CD4-positive, CD25-positive, alpha-beta regulatory T cell (primary cell): ENCODE data around the gene ZDHHC6. TPM values are rescaled to one million over a fixed set of nuclear protein-coding genes. Genes with fewer than 3 reads are reported as not detected.
"Not testable (repeated sequence)": the region's sequence is repeated elsewhere in the genome, so short reads cannot be mapped to it uniquely, and the experiment has no call there.

ENCODE experiments used
- ATAC-seq, 2 donors: fragments of 150-1000 bp; cut with Tn5 transposase; one replicate each; pipeline ENCODE4 v1.10.0; 2021; ENCODE audit warnings: low read depth in 2 of 2, moderate number of reproducible peaks in 2 of 2, moderate library complexity in 1 of 2
- DNase-seq, 3 donors: peaks; one replicate each; pipeline versions ENCODE4 v3.0.0 to v3.0.0-alpha.2; 2012 to 2022; ENCODE audit warnings: mixed read lengths in 1 of 3
- H3K27ac ChIP-seq: one replicate; pipeline ENCODE4 v1.7.0; 2013; ENCODE audit warnings: mild to moderate bottlenecking, low read length; ENCODE audit not compliant: insufficient read depth, poor library complexity, severe bottlenecking
- H3K27me3 ChIP-seq: one replicate; pipeline ENCODE4 v1.7.0; 2013; ENCODE audit warnings: low read length; ENCODE audit not compliant: control insufficient read depth, insufficient read depth
- H3K36me3 ChIP-seq: one replicate; pipeline ENCODE4 v1.7.0; 2013; ENCODE audit warnings: mild to moderate bottlenecking, low read length, moderate library complexity; ENCODE audit not compliant: control insufficient read depth, insufficient read depth
- H3K4me1 ChIP-seq: 2 replicates; pipeline ENCODE4 v1.7.0; 2013; ENCODE audit warnings: mild to moderate bottlenecking, low read length; ENCODE audit not compliant: insufficient read depth, control insufficient read depth, poor library complexity, severe bottlenecking
- H3K4me3 ChIP-seq: one replicate; pipeline ENCODE4 v1.7.0; 2013; ENCODE audit warnings: low read depth, mild to moderate bottlenecking, low read length, moderate library complexity
- H3K9me3 ChIP-seq, 2 experiments: 1 replicate in 1 of 2; 2 replicates in 1 of 2; pipeline ENCODE4 v1.7.0; 2013; ENCODE audit warnings: low read length in 2 of 2, mild to moderate bottlenecking in 1 of 2, moderate library complexity in 1 of 2; ENCODE audit not compliant: control insufficient read depth in 2 of 2
- H3K27ac Mint-ChIP-seq, 3 donors: one replicate each; pipeline ENCODE4 v1.8.0; 2020 to 2022; ENCODE audit warnings: mild to moderate bottlenecking in 3 of 3, mixed read lengths in 3 of 3, moderate library complexity in 2 of 3
- H3K27me3 Mint-ChIP-seq: one replicate; pipeline ENCODE4 v1.8.0; 2022; ENCODE audit warnings: mild to moderate bottlenecking, mixed read lengths
- H3K36me3 Mint-ChIP-seq: one replicate; pipeline ENCODE4 v1.8.0; 2020; ENCODE audit warnings: mixed read lengths
- H3K4me1 Mint-ChIP-seq, 4 donors: one replicate each; pipeline ENCODE4 v1.8.0; 2020 to 2022; ENCODE audit warnings: mixed read lengths in 4 of 4, mild to moderate bottlenecking in 1 of 4
- H3K4me3 Mint-ChIP-seq, 4 donors: one replicate each; pipeline ENCODE4 v1.8.0; 2020 to 2022; ENCODE audit warnings: mild to moderate bottlenecking in 4 of 4, mixed read lengths in 4 of 4, moderate library complexity in 3 of 4
- H3K9me3 Mint-ChIP-seq, 7 donors: one replicate each; pipeline ENCODE4 v1.8.0; 2020 to 2022; ENCODE audit warnings: mixed read lengths in 7 of 7, mild to moderate bottlenecking in 3 of 7, moderate library complexity in 2 of 7
- polyA plus RNA-seq, 4 donors: library from polyadenylated mRNA; unstranded; fragments of 300-500 nt; fragmentation: Illumina TruSeq; gene quantifications; one replicate each; pipeline ENCODE4 v1.2.3, GENCODE V29; 2021
- total RNA-seq: library from RNA; stranded (reverse); gene quantifications from one replicate; pipeline ENCODE4 v1.2.3, GENCODE V29; 2022

Gene ZDHHC6
- total and polyA plus RNA-seq, 5 donors from 2014 or later: 36.6 to 60.7 (median 47.2) TPM

DNA sequence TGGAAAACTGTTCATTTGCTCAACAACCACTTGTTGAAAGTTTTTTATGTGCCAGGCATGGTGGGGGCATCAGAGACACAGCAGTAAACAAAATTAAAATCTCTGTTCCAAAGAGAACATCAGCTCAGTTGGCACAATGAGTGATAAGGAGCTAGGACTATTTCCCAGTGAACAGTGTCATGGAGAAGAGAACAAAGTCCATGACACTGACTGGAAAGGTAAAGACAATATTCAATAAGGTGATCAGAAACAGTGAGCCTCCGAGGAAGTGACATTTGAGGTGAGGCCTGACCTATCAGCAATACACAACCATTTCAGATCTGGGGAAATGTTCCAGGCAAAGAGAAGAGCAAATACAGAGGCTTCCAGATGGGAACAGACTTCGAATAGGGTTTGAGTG is 58.2 kb downstream of the ZDHHC6 start:
- Mint-ChIP-seq H3K4me3 (peak overlapping the region in 1 of 4 donors; percentile 32), H3K4me1 (peaks cover 57 to 75% (median 63%) of the 10 kb centered on the region in 4 donors), H3K9me3 (no peaks in the 10 kb centered on the region), H3K36me3 (peaks cover 3% of the 10 kb centered on the region), H3K27ac (peak overlapping the region; percentile 34 to 90 (median 62)), H3K27me3 (no peaks in the 10 kb centered on the region)
- DNase-seq (no peak), ATAC-seq (no peak)
- Histone ChIP-seq H3K27me3 (no peaks in the 10 kb centered on the region), H3K4me1 (peaks cover 19% of the 10 kb centered on the region), H3K27ac (peak overlapping the region; percentile 56), H3K9me3 (no peaks in the 10 kb centered on the region), H3K4me3 (no peak overlapping the region), H3K36me3 (no peaks in the 10 kb centered on the region)

DNA sequence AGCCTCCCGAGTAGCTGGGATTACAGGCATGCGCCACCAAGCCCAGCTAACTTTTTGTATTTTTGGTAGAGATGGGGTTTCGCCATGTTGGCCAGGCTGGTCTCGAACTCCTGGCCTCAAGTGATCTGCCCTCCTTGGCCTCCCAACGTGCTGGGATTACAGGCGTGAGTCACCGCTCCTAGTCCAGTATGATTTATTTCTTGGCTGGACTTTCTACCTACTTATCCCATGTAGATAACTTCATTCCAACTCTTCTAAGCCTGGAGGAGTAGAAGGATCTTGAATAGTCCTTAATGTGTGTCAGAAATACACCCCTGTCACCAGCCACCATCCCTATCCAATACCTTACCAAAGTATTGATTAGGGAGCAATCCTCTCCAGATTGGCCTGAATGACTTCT is 58.7 kb downstream of the ZDHHC6 start:
- Mint-ChIP-seq H3K27ac (peak overlapping the region; percentile 34 to 90 (median 62)), H3K4me1 (peaks cover 56 to 74% (median 63%) of the 10 kb centered on the region in 4 donors)
- H3K27me3 ChIP-seq, H3K36me3 ChIP-seq, H3K9me3 Mint-ChIP-seq, H3K9me3 ChIP-seq, H3K27me3 Mint-ChIP-seq, H3K36me3 Mint-ChIP-seq, H3K4me3 Mint-ChIP-seq, ATAC-seq, H3K4me3 ChIP-seq, DNase-seq: not testable (repeated sequence)
- Histone ChIP-seq H3K4me1 (peaks cover 22% of the 10 kb centered on the region), H3K27ac (peak overlapping the region; percentile 56)

GRCh38 chr10:112385201-112385600 is 61.5 kb downstream of the ZDHHC6 start:
- Histone ChIP-seq H3K27ac (no peak overlapping the region), H3K9me3 (no peaks in the 10 kb centered on the region)
- peak overlapping the region in 1 of 4 donors; percentile 13 for H3K4me3 Mint-ChIP-seq

DNA sequence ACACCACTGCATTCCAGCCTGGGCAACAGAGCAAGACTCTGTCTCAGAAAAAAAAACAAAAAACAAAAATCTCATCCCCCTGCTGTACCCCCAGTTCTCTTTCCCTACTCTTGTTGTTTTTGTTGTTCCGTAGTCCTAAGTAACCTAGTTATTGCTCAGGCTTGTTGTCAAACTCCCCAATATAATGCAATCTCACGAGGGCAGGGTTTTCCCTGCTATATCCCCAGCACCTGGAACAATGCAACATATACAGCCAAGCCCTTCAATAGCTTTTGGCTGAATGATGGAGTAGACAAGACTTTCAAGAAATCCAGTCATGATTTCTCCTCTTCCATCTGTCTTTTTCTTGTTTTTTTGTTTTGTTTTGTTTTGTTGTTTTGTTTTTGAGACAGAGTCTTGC is 62.6 kb downstream of the ZDHHC6 start:
- Histone ChIP-seq H3K4me3 (no peak overlapping the region), H3K27ac (no peak overlapping the region), H3K9me3 (no peaks in the 10 kb centered on the region), H3K27me3 (no peaks in the 10 kb centered on the region), H3K4me1 (peaks cover 23% of the 10 kb centered on the region), H3K36me3 (peaks cover 21% of the 10 kb centered on the region)
- peaks cover 30% of the 10 kb centered on the region for H3K36me3 Mint-ChIP-seq
- H3K27me3 Mint-ChIP-seq: no peaks in the 10 kb centered on the region
- H3K4me3 Mint-ChIP-seq: peak overlapping the region in 1 of 4 donors; percentile 10
- peak overlapping the region in 2 of 3 donors; percentile 53 to 55 for H3K27ac Mint-ChIP-seq
- no peak for DNase-seq
- no peak for ATAC-seq
- H3K9me3 Mint-ChIP-seq: no peaks in the 10 kb centered on the region
- H3K4me1 Mint-ChIP-seq: peaks cover 45 to 92% (median 77%) of the 10 kb centered on the region in 4 donors

More at GRCh38 chr10:112385201-112385600, 61.5 kb downstream of the ZDHHC6 start:
- Histone ChIP-seq H3K4me1 (peaks cover 23% of the 10 kb centered on the region), H3K27me3 (no peaks in the 10 kb centered on the region), H3K36me3 (peaks cover 21% of the 10 kb centered on the region), H3K4me3 (peak overlapping the region; percentile 16)
- no peak for ATAC-seq
- Mint-ChIP-seq H3K4me1 (peaks cover 52 to 90% (median 75%) of the 10 kb centered on the region in 4 donors), H3K36me3 (peaks cover 21% of the 10 kb centered on the region), H3K27me3 (no peaks in the 10 kb centered on the region), H3K27ac (peak overlapping the region in 2 of 3 donors; percentile 27 to 55), H3K9me3 (no peaks in the 10 kb centered on the region)
- DNase-seq: no peak

GRCh38 chr10:112383325-112383724 is 63.4 kb downstream of the ZDHHC6 start:
- H3K4me3 Mint-ChIP-seq: no peak overlapping the region
- peaks cover 26% of the 10 kb centered on the region for H3K4me1 ChIP-seq
- no peak overlapping the region for H3K27ac ChIP-seq
- peaks cover 30% of the 10 kb centered on the region for H3K36me3 Mint-ChIP-seq
- no peak overlapping the region for H3K4me3 ChIP-seq
- ATAC-seq (no peak), DNase-seq (no peak)
- H3K27me3 ChIP-seq: no peaks in the 10 kb centered on the region
- no peaks in the 10 kb centered on the region for H3K27me3 Mint-ChIP-seq
- peaks cover 38 to 92% (median 76%) of the 10 kb centered on the region in 4 donors for H3K4me1 Mint-ChIP-seq
- peak overlapping the region in 2 of 3 donors; percentile 55 to 77 for H3K27ac Mint-ChIP-seq
- peaks cover 21% of the 10 kb centered on the region for H3K36me3 ChIP-seq
- H3K9me3 ChIP-seq: no peaks in the 10 kb centered on the region
- H3K9me3 Mint-ChIP-seq: no peaks in the 10 kb centered on the region

- no peak for DNase-seq
- Histone ChIP-seq H3K4me3 (no peak overlapping the region), H3K9me3 (no peaks in the 10 kb centered on the region), H3K27ac (no peak overlapping the region), H3K4me1 (peaks cover 33% of the 10 kb centered on the region), H3K27me3 (no peaks in the 10 kb centered on the region), H3K36me3 (peaks cover 21% of the 10 kb centered on the region)
- no peaks in the 10 kb centered on the region for H3K27me3 Mint-ChIP-seq
- H3K27ac Mint-ChIP-seq: peak overlapping the region in 2 of 3 donors; percentile 27 to 56
- no peak for ATAC-seq
- H3K4me1 Mint-ChIP-seq: peaks cover 40 to 92% (median 78%) of the 10 kb centered on the region in 4 donors
- H3K4me3 Mint-ChIP-seq: peak overlapping the region; percentile 12 to 52 (median 40)
- peaks cover 33% of the 10 kb centered on the region for H3K36me3 Mint-ChIP-seq
- no peaks in the 10 kb centered on the region for H3K9me3 Mint-ChIP-seq
These were observed 64.0 kb downstream of the ZDHHC6 start for GRCh38 chr10:112382515-112383235.

Other genes with a start within 250 kb of the ZDHHC6 start
- gene TECTB, start 163.5 kb downstream of the ZDHHC6 start, total RNA-seq: not detected
- not detected for gene TECTB, start 163.5 kb downstream of the ZDHHC6 start, polyA plus RNA-seq
- 63.7 TPM for gene ACSL5, start 72.8 kb downstream of the ZDHHC6 start, total RNA-seq
- gene ACSL5, start 72.8 kb downstream of the ZDHHC6 start, polyA plus RNA-seq: 10 to 100 TPM; 74.8 to 94.4 (median 80.9) TPM
- 77.7 TPM for gene VTI1A, start 301 bp upstream of the ZDHHC6 start, total RNA-seq
- 10 to 100 TPM; 25.5 to 40.0 (median 31.8) TPM for gene VTI1A, start 301 bp upstream of the ZDHHC6 start, polyA plus RNA-seq